HG03196 (cell line): ENCODE measurements around the gene IFNA5.

Experiments
- ATAC-seq: cut with Tn5 transposase; IDR thresholded peaks from one replicate; pipeline ENCODE4 v1.9.1; 2021; ENCODE audit not compliant: unreplicated experiment

IFNA5 gene

GRCh38 chr9:21294904-21295538 is 10.1 kb downstream of the IFNA5 start:
- ATAC-seq, result peak; percentile 59

GRCh38 chr9:21294364-21294774 is 10.7 kb downstream of the IFNA5 start:
- peak; percentile 55 for ATAC-seq

- ATAC-seq, result no peak
Measured at GRCh38 chr9:21289848-21290247, 15.3 kb downstream of the IFNA5 start.

GRCh38 chr9:21287280-21287679 is 17.8 kb downstream of the IFNA5 start:
- ATAC-seq, result no peak

GRCh38 chr9:21286659-21287058 is 18.5 kb downstream of the IFNA5 start:
- no peak for ATAC-seq

GRCh38 chr9:21286099-21286498 is 19.0 kb downstream of the IFNA5 start:
- no peak for ATAC-seq

- ATAC-seq, result no peak
Measured at GRCh38 chr9:21281275-21281674, 23.8 kb downstream of the IFNA5 start.

- no peak for ATAC-seq
Measured at GRCh38 chr9:21268347-21268657, 36.8 kb downstream of the IFNA5 start.

- no peak for ATAC-seq
Measured at GRCh38 chr9:21267485-21268346, 37.4 kb downstream of the IFNA5 start.

GRCh38 chr9:21266733-21267484 is 38.2 kb downstream of the IFNA5 start:
- ATAC-seq, result no peak

- ATAC-seq, result peak; percentile 47
Measured at GRCh38 chr9:21265421-21266189, 39.5 kb downstream of the IFNA5 start.

GRCh38 chr9:21255538-21256212 is 49.4 kb downstream of the IFNA5 start:
- no peak for ATAC-seq
